ENCODE results near the gene PLXNA4.

The PLXNA4 gene

DNA sequence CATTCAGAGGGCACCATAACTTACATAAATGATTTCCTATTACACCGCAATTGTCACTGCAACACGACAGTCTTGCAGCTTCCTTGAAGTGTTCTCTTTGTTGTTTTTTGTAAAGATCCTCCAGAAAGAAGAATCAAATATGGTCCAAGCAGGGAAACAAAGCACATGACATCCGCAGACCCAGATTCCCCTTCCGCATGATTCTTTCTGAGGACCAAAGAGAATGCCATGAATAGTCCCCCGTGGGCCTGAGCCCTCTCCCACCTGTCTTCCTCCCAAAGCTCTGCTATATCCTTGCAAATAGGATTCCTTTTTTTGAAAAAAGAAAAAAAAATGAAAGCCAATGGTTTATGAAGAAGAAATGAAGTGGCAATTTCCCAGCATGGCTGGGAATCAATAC, 10.8 kb downstream of the PLXNA4 start:
- no peaks in the 10 kb centered on the region for H3K9me3 ChIP-seq (ENCODE audit: control insufficient read depth, low read length)
- H3K4me1 ChIP-seq (ENCODE audit: control insufficient read depth, insufficient read depth, low read length), result no peaks in the 10 kb centered on the region
- no peaks in the 10 kb centered on the region for H3K36me3 ChIP-seq (ENCODE audit: control insufficient read depth, insufficient read depth, low read length)
- H3K27me3 ChIP-seq (ENCODE audit: control insufficient read depth, insufficient read depth, low read length, poor library complexity, severe bottlenecking), result peaks cover 79% of the 10 kb centered on the region
- no peak overlapping the region for H3K27ac ChIP-seq (ENCODE audit: insufficient read depth, low read depth, low read length, poor library complexity, severe bottlenecking)
- WGBS, 2 experiments, result 73 to 81% methylated on average over 5 of the region's 5 CpGs
- H3K4me3 ChIP-seq (ENCODE audit: insufficient read depth, low read depth, low read length), result no peak overlapping the region

DNA sequence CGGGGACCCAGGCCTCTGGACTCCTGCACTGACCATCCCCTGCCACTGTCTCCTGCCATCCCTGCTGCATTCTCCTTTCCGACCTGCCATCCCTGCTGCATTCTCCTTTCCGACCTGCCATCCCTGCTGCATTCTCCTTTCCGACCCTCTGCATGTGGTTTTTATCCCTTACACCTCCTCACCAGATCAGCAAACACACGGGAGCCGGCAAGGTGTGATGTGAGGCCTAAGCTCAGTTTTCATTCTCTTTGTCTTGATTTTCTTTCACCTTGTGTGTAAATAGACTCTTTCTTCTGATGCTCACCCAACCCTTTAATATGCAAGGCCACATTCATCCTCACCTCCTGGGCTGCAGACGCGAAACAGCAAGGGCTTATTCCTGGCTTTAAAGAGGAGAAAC, 11.4 kb downstream of the PLXNA4 start:
- Histone ChIP-seq H3K27me3 (ENCODE audit: control insufficient read depth, insufficient read depth, low read length, poor library complexity, severe bottlenecking) (peaks cover 76% of the 10 kb centered on the region), H3K9me3 (ENCODE audit: control insufficient read depth, low read length) (no peaks in the 10 kb centered on the region), H3K4me1 (ENCODE audit: control insufficient read depth, insufficient read depth, low read length) (no peaks in the 10 kb centered on the region), H3K4me3 (ENCODE audit: insufficient read depth, low read depth, low read length) (no peak overlapping the region), H3K27ac (ENCODE audit: insufficient read depth, low read depth, low read length, poor library complexity, severe bottlenecking) (no peak overlapping the region), H3K36me3 (ENCODE audit: control insufficient read depth, insufficient read depth, low read length) (no peaks in the 10 kb centered on the region)
- WGBS, 2 experiments, result 47 to 50% methylated on average over 8 of the region's 8 CpGs

DNA sequence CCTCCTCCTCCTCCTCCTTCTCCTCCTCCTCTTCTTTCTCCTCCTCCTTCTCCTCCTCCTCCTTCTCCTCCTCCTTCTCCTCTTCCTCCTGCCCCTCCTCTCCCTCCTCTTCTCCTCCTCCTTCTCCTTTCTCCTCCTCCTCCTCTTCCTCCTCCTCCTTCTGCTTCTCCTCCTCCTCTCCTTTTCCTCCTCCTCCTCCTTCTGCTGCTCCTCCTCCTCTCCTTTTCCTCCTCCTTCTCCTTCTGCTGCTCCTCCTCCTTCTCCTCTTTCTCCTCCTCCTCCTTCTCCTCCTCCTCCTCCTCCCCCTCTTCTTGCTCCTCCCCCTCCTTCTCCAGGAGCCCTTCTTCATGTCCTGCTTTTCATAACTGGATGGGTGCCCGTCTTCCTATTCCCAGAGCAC, 12.2 kb downstream of the PLXNA4 start:
- 86 to 90% methylated on average over 1 of the region's 1 CpG for WGBS, 2 experiments
- Histone ChIP-seq H3K36me3 (ENCODE audit: control insufficient read depth, insufficient read depth, low read length) (no peaks in the 10 kb centered on the region), H3K9me3 (ENCODE audit: control insufficient read depth, low read length) (no peaks in the 10 kb centered on the region), H3K27me3 (ENCODE audit: control insufficient read depth, insufficient read depth, low read length, poor library complexity, severe bottlenecking) (peaks cover 74% of the 10 kb centered on the region), H3K4me1 (ENCODE audit: control insufficient read depth, insufficient read depth, low read length) (no peaks in the 10 kb centered on the region), H3K27ac (ENCODE audit: insufficient read depth, low read depth, low read length, poor library complexity, severe bottlenecking) (no peak overlapping the region), H3K4me3 (ENCODE audit: insufficient read depth, low read depth, low read length) (no peak overlapping the region)

DNA sequence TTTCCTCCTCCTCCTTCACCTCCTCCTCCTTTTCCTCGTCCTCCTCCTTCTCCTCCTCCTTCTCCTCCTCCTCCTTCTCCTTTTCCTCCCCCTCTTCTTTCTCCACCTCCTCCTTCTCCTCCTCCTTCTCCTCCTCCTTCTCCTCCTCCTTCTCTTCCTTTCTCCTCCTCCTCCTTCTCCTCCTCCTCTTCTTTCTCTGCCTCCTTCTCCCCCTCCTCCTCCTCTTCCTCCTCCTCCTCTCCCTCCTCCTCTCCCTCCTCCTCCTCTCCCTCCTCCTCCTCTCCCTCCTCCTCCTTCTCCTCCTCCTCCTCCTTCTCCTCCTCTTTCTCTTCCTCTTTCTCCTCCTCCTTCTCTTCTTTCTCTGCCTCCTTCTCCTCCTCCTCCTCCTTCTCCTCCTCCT, 13.6 kb downstream of the PLXNA4 start:
- Histone ChIP-seq H3K36me3 (ENCODE audit: control insufficient read depth, insufficient read depth, low read length) (no peaks in the 10 kb centered on the region), H3K9me3 (ENCODE audit: control insufficient read depth, low read length) (no peaks in the 10 kb centered on the region), H3K4me3 (ENCODE audit: insufficient read depth, low read depth, low read length) (no peak overlapping the region), H3K4me1 (ENCODE audit: control insufficient read depth, insufficient read depth, low read length) (no peaks in the 10 kb centered on the region), H3K27me3 (ENCODE audit: control insufficient read depth, insufficient read depth, low read length, poor library complexity, severe bottlenecking) (peaks cover 70% of the 10 kb centered on the region), H3K27ac (ENCODE audit: insufficient read depth, low read depth, low read length, poor library complexity, severe bottlenecking) (no peak overlapping the region)
- WGBS, 2 experiments, result 68 to 75% methylated on average over 1 of the region's 1 CpG

DNA sequence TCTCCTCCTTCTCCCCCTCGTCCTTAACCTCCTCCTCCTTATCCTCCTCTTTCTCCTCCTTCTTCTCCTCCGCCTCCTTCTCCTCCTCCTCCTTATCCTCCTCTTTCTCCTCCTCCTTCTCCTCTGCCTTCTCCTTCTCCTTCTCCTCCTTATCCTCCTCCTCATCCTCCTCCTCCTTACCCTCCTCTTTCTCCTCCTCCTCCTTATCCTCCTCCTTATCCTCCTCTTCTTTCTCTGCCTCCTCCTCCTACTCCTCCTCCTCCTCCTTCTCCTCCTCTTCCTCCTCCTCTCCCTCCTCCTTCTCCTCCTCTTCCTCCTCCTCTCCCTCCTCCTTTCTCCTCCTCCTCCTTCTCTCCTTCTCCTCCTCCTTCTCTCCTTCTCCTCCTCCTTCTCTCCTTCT, 14.5 kb downstream of the PLXNA4 start:
- H3K4me3 ChIP-seq (ENCODE audit: insufficient read depth, low read depth, low read length), result no peak overlapping the region
- 73 to 81% methylated on average over 2 of the region's 2 CpGs for WGBS, 2 experiments

DNA sequence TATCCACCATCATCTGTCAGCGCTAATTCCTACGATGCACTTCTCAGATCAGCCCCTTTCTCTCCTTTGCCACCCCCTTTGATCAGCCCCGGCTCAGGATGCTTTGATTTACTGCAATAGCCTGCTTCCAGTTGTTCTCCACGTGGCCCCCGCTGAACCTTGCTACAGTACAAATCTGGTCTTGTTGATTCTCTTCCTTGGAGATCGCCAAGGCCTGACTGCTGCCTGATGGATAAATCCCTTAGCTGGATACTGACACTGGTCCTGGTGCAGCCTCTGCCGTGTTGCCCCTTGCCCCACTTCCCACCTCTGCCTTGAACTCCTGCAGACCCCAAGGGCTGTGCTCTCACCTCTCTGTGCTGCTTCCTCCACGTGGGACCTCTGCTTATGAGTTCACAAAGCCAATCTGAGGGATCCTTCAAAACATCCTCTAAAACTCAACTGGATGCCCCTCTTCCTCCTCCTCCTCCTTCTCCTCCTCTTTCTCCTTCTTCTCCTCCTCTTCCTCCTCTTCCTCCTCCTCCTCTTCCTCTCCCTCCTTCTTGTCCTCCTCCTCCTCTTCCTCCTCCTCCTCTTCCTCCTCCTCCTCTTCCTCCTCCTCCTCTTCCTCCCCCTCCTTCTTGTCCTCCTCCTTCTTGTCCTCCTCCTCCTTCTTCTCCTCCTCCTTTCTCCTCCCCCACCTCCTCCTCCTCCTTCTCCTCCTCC, 15.3 kb downstream of the PLXNA4 start:
- 85 to 86% methylated on average over 8 of the region's 8 CpGs for WGBS, 2 experiments
- no peak overlapping the region for H3K4me3 ChIP-seq (ENCODE audit: insufficient read depth, low read depth, low read length)
- no peaks in the 10 kb centered on the region for H3K36me3 ChIP-seq (ENCODE audit: control insufficient read depth, insufficient read depth, low read length)
- no peak overlapping the region for H3K27ac ChIP-seq (ENCODE audit: insufficient read depth, low read depth, low read length, poor library complexity, severe bottlenecking)
- no peaks in the 10 kb centered on the region for H3K9me3 ChIP-seq (ENCODE audit: control insufficient read depth, low read length)
- no peaks in the 10 kb centered on the region for H3K4me1 ChIP-seq (ENCODE audit: control insufficient read depth, insufficient read depth, low read length)
- peaks cover 56% of the 10 kb centered on the region for H3K27me3 ChIP-seq (ENCODE audit: control insufficient read depth, insufficient read depth, low read length, poor library complexity, severe bottlenecking)

More for the DNA sequence above, 14.5 kb downstream of the PLXNA4 start:
- H3K27ac ChIP-seq (ENCODE audit: insufficient read depth, low read depth, low read length, poor library complexity, severe bottlenecking), result no peak overlapping the region
- H3K9me3 ChIP-seq (ENCODE audit: control insufficient read depth, low read length), result no peaks in the 10 kb centered on the region
- H3K36me3 ChIP-seq (ENCODE audit: control insufficient read depth, insufficient read depth, low read length), result no peaks in the 10 kb centered on the region
- no peaks in the 10 kb centered on the region for H3K4me1 ChIP-seq (ENCODE audit: control insufficient read depth, insufficient read depth, low read length)
- H3K27me3 ChIP-seq (ENCODE audit: control insufficient read depth, insufficient read depth, low read length, poor library complexity, severe bottlenecking), result peaks cover 63% of the 10 kb centered on the region

DNA sequence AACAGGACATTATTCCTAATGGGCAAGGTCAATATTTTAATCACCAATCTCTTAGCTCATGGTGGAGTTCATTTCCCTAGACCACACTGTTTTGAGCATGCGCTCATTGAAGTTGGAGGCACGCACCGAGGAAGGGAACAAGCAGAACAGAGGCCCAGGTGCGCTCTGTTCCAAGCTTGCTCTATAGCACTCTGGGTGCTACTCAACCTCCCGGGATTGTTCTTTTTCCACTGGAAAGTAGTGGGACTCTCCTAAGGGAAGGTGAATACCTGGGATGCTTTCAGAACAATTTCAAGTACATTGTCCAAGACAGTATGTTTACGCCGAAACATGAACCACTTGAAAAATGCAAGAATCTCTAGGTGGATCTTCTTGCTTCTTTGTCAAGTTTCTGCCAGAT, 16.2 kb downstream of the PLXNA4 start:
- H3K4me3 ChIP-seq (ENCODE audit: insufficient read depth, low read depth, low read length), result no peak overlapping the region
- no peaks in the 10 kb centered on the region for H3K9me3 ChIP-seq (ENCODE audit: control insufficient read depth, low read length)
- WGBS, 2 experiments, result 96% methylated on average over 7 of the region's 7 CpGs
- peaks cover 54% of the 10 kb centered on the region for H3K27me3 ChIP-seq (ENCODE audit: control insufficient read depth, insufficient read depth, low read length, poor library complexity, severe bottlenecking)
- H3K27ac ChIP-seq (ENCODE audit: insufficient read depth, low read depth, low read length, poor library complexity, severe bottlenecking), result no peak overlapping the region
- H3K36me3 ChIP-seq (ENCODE audit: control insufficient read depth, insufficient read depth, low read length), result no peaks in the 10 kb centered on the region
- no peaks in the 10 kb centered on the region for H3K4me1 ChIP-seq (ENCODE audit: control insufficient read depth, insufficient read depth, low read length)

DNA sequence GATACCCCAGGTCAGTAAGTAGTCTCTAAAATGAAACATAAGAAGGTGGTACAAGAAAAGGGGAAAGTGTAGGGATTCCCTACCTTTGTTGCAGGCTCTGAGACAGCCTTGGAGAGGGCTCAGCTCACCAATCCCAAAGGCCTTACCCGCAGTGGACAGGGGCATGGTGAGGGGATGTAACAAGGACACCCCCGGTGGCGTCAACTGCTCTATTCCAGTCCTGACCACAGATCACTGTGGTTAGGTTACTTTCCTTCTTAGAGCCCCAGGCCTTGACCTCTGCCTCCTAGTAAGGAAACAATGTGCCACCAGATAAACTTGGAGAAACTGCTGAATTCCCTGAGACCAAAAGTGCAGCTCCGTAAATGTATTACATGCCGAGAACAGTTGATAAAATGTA, 17.5 kb downstream of the PLXNA4 start:
- H3K27me3 ChIP-seq (ENCODE audit: control insufficient read depth, insufficient read depth, low read length, poor library complexity, severe bottlenecking), result peaks cover 41% of the 10 kb centered on the region
- 78 to 81% methylated on average over 5 of the region's 5 CpGs for WGBS, 2 experiments

DNA sequence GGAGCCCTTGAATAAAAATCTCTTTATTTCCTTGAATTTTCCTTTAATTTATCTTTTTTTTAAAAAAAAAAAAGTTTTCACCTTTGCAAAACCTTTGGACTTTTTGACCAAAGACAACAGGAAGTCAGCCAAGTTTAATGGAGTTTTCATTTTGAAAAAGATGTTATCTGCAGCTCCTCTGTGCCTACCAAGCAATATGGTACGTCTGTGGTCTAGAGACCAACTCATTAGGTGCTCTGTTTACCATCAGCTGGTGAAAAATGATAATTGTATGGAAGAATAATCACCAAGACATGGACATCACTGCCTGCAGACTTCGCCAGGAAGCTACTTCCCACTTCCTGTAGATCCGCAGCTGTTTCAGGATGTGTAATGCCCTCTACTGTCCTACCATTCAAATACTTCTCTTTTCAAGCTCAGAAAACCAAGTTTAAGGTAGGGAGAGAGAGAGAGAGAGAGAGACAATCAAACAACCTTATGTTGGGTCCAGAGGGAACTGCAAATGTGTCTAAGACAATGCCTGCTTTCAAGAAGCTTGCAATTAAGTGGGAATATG, 18.7 kb downstream of the PLXNA4 start:
- Histone ChIP-seq H3K4me3 (ENCODE audit: insufficient read depth, low read depth, low read length) (no peak overlapping the region), H3K27me3 (ENCODE audit: control insufficient read depth, insufficient read depth, low read length, poor library complexity, severe bottlenecking) (peaks cover 29% of the 10 kb centered on the region), H3K4me1 (ENCODE audit: control insufficient read depth, insufficient read depth, low read length) (no peaks in the 10 kb centered on the region), H3K36me3 (ENCODE audit: control insufficient read depth, insufficient read depth, low read length) (no peaks in the 10 kb centered on the region), H3K27ac (ENCODE audit: insufficient read depth, low read depth, low read length, poor library complexity, severe bottlenecking) (no peak overlapping the region), H3K9me3 (ENCODE audit: control insufficient read depth, low read length) (no peaks in the 10 kb centered on the region)
- 77 to 83% methylated on average over 3 of the region's 3 CpGs for WGBS, 2 experiments

More for the DNA sequence above, 17.5 kb downstream of the PLXNA4 start:
- H3K9me3 ChIP-seq (ENCODE audit: control insufficient read depth, low read length), result no peaks in the 10 kb centered on the region
- no peaks in the 10 kb centered on the region for H3K36me3 ChIP-seq (ENCODE audit: control insufficient read depth, insufficient read depth, low read length)
- no peak overlapping the region for H3K4me3 ChIP-seq (ENCODE audit: insufficient read depth, low read depth, low read length)
- H3K4me1 ChIP-seq (ENCODE audit: control insufficient read depth, insufficient read depth, low read length), result no peaks in the 10 kb centered on the region
- H3K27ac ChIP-seq (ENCODE audit: insufficient read depth, low read depth, low read length, poor library complexity, severe bottlenecking), result no peak overlapping the region

DNA sequence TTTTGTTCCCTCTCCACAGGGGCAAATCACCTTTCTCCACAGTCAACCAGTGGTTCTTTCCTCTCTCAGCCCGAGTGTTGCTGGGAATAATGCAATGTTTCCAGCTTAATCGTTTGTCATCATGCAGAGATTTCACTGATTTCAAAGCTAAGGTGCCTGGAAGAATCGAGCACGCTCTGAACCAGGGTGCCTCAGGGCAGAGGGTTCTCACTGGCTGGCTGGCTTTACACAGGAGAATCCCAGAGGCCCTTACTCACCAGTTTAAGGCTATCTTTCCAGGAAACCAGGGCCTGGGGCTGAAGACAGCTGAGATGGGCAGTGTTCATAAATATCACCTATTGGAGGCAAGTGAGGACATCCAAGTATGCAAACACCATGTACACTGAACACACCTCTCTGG, 21.8 kb downstream of the PLXNA4 start:
- 85 to 88% methylated on average over 4 of the region's 4 CpGs for WGBS, 2 experiments
- H3K27ac ChIP-seq (ENCODE audit: insufficient read depth, low read depth, low read length, poor library complexity, severe bottlenecking), result no peak overlapping the region
- H3K9me3 ChIP-seq (ENCODE audit: control insufficient read depth, low read length), result no peaks in the 10 kb centered on the region
- H3K4me3 ChIP-seq (ENCODE audit: insufficient read depth, low read depth, low read length), result no peak overlapping the region
- H3K36me3 ChIP-seq (ENCODE audit: control insufficient read depth, insufficient read depth, low read length), result no peaks in the 10 kb centered on the region
- H3K27me3 ChIP-seq (ENCODE audit: control insufficient read depth, insufficient read depth, low read length, poor library complexity, severe bottlenecking), result peaks cover 2% of the 10 kb centered on the region
- no peaks in the 10 kb centered on the region for H3K4me1 ChIP-seq (ENCODE audit: control insufficient read depth, insufficient read depth, low read length)

All from ectodermal cell (in vitro differentiated cells).